Tibial nerve (tissue), 4 donors: ENCODE data around the gene PPP1R16B. TPM values are rescaled to one million over a fixed set of nuclear protein-coding genes. Genes with fewer than 3 reads are reported as not detected.
"Not testable (repeated sequence)": the region's sequence is repeated elsewhere in the genome, so short reads cannot be mapped to it uniquely, and the experiment has no call there.

Source experiments
- DNase-seq, 2 donors: peaks; one replicate each; pipeline ENCODE4 v3.0.0-alpha.2; 2019; ENCODE audit warnings: low spot score in 2 of 2
- H3K27ac ChIP-seq, 4 donors: fragments of 200-600 bp; sonication (generic) in 3 of 4; one replicate each; pipeline ENCODE4 v1.5.1; 2017 to 2019; ENCODE audit warnings: mild to moderate bottlenecking in 1 of 4
- H3K27me3 ChIP-seq, 2 donors: fragments of 200-600 bp; sonication (generic) in 1 of 2; one replicate each; pipeline versions ENCODE4 v1.5.1 to v1.6.0; 2017 to 2019
- H3K36me3 ChIP-seq, 3 donors: fragments of 200-600 bp; sonication (generic); one replicate each; pipeline ENCODE4 v1.5.1; 2018 to 2019
- H3K4me1 ChIP-seq, 4 donors: fragments of 200-600 bp; sonication (generic) in 3 of 4; one replicate each; pipeline ENCODE4 v1.5.1; 2017 to 2019
- H3K4me3 ChIP-seq, 4 donors: fragments of 200-600 bp; sonication (generic) in 3 of 4; one replicate each; pipeline ENCODE4 v1.5.1; 2017 to 2019; ENCODE audit warnings: mild to moderate bottlenecking in 1 of 4, moderate library complexity in 1 of 4
- H3K9me3 ChIP-seq, 4 donors: fragments of 200-600 bp; sonication (generic) in 3 of 4; one replicate each; pipeline ENCODE4 v1.5.1; 2017 to 2019
- CTCF ChIP-seq, 5 experiments: fragments of 200-600 bp in 3 of 5; fragments of 450-650 bp in 2 of 5; sonication (generic) in 3 of 5; IDR thresholded peaks; one replicate each; pipeline ENCODE4 v1.5.1; 2016 to 2019; ENCODE audit warnings: antibody characterized with exemption in 5 of 5, mild to moderate bottlenecking in 3 of 5, moderate library complexity in 2 of 5
- EP300 ChIP-seq, 2 donors: sonication (generic); formaldehyde crosslinking; IDR thresholded peaks; one replicate each; pipeline ENCODE4 v1.6.1; 2017; ENCODE audit warnings: antibody characterized with exemption in 2 of 2, mild to moderate bottlenecking in 1 of 2
- POLR2A ChIP-seq, 2 donors: fragments of 450-650 bp; IDR thresholded peaks; one replicate each; pipeline ENCODE4 v1.6.1; 2017; ENCODE audit warnings: antibody characterized with exemption in 2 of 2, mild to moderate bottlenecking in 2 of 2, moderate library complexity in 2 of 2
- WGBS, 2 donors: methylation state at CpG; one replicate each; pipeline ENCODE4 v1.1.5; 2018; 5-methylcytosine and 5-hydroxymethylcytosine counted together
- total RNA-seq, 4 donors: library from RNA; depleted of rRNA; stranded (reverse); fragments of >200 nt; gene quantifications; one replicate each; pipeline ENCODE4 v1.1.0, GENCODE V29; 2016

PPP1R16B gene
- total RNA-seq, 4 donors from 2014 or later, result 2.1 to 5.7 (median 4.6) TPM

- Histone ChIP-seq H3K4me3 (no peak overlapping the region), H3K27me3 (peaks cover 0 to 15% of the 10 kb centered on the region in 2 donors), H3K27ac (no peak overlapping the region), H3K4me1 (peaks cover 0 to 11% (median 0%) of the 10 kb centered on the region in 4 donors), H3K9me3 (no peaks in the 10 kb centered on the region), H3K36me3 (no peaks in the 10 kb centered on the region)
- TF ChIP-seq EP300 (IDR thresholded peaks at IDR 0.05) (no peak), POLR2A (IDR thresholded peaks at IDR 0.05) (no peak), CTCF (IDR thresholded peaks at IDR 0.05) (no peak)
- DNase-seq, result no peak
- WGBS, 2 donors, result 80 to 91% methylated on average over 4 of the region's 4 CpGs
Measured at GRCh38 chr20:38812709-38813573, 7.4 kb downstream of the PPP1R16B start.

DNA sequence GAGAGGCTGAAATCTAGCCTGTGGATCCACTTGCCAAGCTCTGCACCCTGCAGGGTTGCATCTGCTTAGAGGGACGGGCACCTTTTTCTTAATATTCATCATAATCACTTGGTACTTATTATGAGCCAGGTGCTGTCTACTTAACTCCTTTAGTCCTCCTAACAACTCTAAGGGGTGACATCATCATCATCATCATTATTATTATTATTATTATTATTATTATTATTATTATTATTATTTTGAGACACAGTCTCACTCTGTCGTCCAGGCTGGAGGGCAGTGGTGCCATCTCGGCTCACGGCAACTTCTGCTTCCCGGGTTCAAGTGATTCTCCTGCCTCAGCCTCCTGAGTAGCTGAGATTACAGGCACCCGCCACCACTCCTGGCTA is 8.1 kb downstream of the PPP1R16B start:
- not testable (repeated sequence) for DNase-seq, H3K27me3 ChIP-seq, H3K36me3 ChIP-seq, H3K27ac ChIP-seq, H3K9me3 ChIP-seq, H3K4me3 ChIP-seq
- peaks cover 0 to 10% (median 0%) of the 10 kb centered on the region in 4 donors for H3K4me1 ChIP-seq
- WGBS, 2 donors, result 87 to 91% methylated on average over 6 of the region's 6 CpGs

- no peaks in the 10 kb centered on the region for H3K36me3 ChIP-seq
- H3K27me3 ChIP-seq, result no peaks in the 10 kb centered on the region
- H3K4me1 ChIP-seq, result peaks cover 0 to 8% (median 0%) of the 10 kb centered on the region in 4 donors
- no peak overlapping the region for H3K27ac ChIP-seq
- H3K4me3 ChIP-seq, result no peak overlapping the region
- TF ChIP-seq CTCF (IDR thresholded peaks at IDR 0.05) (no peak), POLR2A (IDR thresholded peaks at IDR 0.05) (no peak), EP300 (IDR thresholded peaks at IDR 0.05) (no peak)
- no peaks in the 10 kb centered on the region for H3K9me3 ChIP-seq
- DNase-seq, result no peak
Measured at GRCh38 chr20:38815446-38815845, 9.9 kb downstream of the PPP1R16B start.

DNA sequence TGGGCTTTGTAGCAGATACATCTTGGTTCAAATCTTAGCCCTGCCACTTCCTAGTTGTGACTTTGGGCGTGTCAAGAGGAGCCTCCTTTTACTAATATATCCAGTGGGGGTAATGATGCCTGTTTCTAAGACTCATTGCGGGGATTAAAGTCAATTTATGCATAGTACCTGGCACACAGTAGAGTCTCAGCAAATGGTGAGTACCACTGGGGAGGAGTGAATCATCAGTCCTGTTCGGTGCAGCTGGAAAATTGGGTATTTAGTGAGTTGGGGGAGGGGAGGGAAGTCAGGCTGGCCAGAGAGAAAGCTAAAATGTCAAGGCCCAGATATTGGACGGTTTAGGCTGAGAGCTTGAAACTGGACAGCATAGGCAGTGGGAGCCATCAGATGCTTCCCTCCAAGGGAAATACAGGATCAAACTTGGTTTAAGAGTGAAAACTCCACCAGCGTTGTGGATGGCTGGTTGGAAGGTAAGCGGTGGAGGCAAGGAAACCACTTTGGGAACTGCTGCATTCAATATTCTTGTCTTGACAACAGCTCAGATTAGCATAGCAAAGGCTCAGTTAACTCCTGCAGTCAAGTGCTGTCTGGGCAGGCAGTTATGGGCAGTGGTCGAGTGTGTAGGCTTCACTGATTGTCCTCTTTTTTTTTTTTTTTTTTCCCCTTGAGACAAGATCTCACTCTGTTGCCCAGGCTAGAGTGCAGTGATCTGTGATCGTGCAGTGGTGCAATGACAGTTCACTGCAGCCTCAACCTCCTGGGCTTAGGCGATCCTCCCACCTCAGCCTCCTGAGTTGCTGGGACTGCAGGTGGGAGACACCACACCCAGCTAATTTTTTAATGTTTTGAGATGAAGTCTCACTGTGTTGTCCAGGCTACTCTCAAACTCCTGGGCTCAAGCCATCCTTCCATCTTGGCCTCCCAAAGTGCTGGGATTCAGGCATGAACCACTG is 12.9 kb downstream of the PPP1R16B start:
- TF ChIP-seq POLR2A (IDR thresholded peaks at IDR 0.05) (no peak), EP300 (IDR thresholded peaks at IDR 0.05) (no peak), CTCF (IDR thresholded peaks at IDR 0.05) (no peak)
- 70 to 75% methylated on average over 9 of the region's 9 CpGs for WGBS, 2 donors
- no peak overlapping the region for H3K4me3 ChIP-seq
- peaks cover 0 to 8% (median 0%) of the 10 kb centered on the region in 4 donors for H3K9me3 ChIP-seq
- no peaks in the 10 kb centered on the region for H3K36me3 ChIP-seq
- H3K27me3 ChIP-seq, result no peaks in the 10 kb centered on the region
- H3K4me1 ChIP-seq, result no peaks in the 10 kb centered on the region
- no peak overlapping the region for H3K27ac ChIP-seq
- no peak for DNase-seq

- Histone ChIP-seq H3K36me3 (no peaks in the 10 kb centered on the region), H3K4me3 (no peak overlapping the region), H3K9me3 (peaks cover 0 to 8% (median 0%) of the 10 kb centered on the region in 4 donors), H3K27ac (no peak overlapping the region), H3K4me1 (peaks cover 0 to 4% (median 0%) of the 10 kb centered on the region in 4 donors), H3K27me3 (no peaks in the 10 kb centered on the region)
- no peak for DNase-seq
- WGBS, 2 donors, result 90 to 93% methylated on average over 1 of the region's 1 CpG
- TF ChIP-seq POLR2A (IDR thresholded peaks at IDR 0.05) (no peak), CTCF (IDR thresholded peaks at IDR 0.05) (no peak), EP300 (IDR thresholded peaks at IDR 0.05) (no peak)
Measured at GRCh38 chr20:38825571-38825900, 20.0 kb downstream of the PPP1R16B start.
